GM21529 (cell line): ENCODE measurements around the gene ARMC8.
"Not testable (repeated sequence)": the region's sequence is repeated elsewhere in the genome, so short reads cannot be mapped to it uniquely, and the experiment has no call there.

Source experiments
- ATAC-seq: cut with Tn5 transposase; IDR thresholded peaks from one replicate; pipeline ENCODE4 v1.9.1; 2021; ENCODE audit not compliant: unreplicated experiment

Gene ARMC8

GRCh38 chr3:138187296-138188012 is at the start of gene ARMC8:
Gene ARMC8, plus strand, starts transcription at chr3:138187301. Its CDS starts 254 bp downstream, at chr3:138187555.
- peak; percentile 58 for ATAC-seq

- no peak for ATAC-seq
These were observed 49.2 kb upstream of the ARMC8 start for GRCh38 chr3:138137861-138138260.

DNA sequence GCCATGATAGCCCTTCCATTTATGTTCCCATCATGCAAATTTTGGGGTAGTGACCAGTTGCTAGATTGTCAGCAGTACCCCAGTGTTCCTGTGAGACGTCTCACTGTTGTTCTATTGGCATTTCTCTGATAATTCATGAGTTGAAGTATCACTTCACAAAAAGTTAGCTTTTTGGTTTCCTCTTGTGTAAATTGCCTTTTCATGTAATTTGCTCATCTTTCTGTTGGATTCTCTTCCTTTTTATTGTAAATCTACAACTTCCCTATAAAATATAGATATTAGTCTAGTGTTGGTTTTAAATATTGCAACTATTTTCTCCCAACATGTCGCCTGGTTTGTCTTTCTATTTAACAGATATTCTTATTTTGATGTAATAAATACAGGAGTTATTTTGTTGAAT is 47.4 kb upstream of the ARMC8 start:
- no peak for ATAC-seq

DNA sequence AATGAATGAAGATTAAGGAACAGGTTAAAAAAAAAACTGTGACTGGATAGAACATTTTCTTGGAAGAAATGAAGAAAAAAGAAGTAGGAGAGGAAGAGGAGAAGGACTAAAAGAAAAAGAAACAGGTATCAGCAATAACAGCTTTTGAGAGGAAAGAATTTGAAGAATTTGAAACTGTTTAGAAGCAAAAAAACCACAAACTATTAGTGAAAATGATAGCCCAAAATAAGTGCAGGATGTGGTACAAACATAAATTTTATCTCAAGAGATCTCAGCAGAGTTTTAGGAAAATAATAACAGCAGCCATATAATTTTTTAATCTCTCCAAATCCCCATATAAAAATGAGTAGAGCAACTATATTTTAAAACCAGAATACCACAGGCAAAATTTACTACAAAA is 46.2 kb upstream of the ARMC8 start:
- no peak for ATAC-seq

DNA sequence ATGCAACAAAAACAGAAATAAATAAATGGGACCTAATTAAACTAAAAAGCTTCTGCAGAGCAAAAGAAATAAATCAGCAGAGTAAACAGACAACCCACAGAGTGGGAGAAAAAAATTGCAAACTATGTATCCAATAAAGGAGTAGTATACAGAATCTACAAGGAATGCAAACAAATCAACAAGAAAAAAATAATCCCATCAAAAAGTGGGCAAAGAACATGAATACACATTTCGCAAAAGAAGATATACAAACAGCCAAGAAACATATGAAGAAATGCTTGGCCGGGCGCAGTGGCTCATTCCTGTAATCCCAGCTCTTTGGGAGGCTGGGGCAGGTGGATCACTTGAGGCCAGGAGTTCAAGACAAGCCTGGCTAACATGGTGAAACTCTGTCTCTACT is 44.9 kb upstream of the ARMC8 start:
- not testable (repeated sequence) for ATAC-seq

DNA sequence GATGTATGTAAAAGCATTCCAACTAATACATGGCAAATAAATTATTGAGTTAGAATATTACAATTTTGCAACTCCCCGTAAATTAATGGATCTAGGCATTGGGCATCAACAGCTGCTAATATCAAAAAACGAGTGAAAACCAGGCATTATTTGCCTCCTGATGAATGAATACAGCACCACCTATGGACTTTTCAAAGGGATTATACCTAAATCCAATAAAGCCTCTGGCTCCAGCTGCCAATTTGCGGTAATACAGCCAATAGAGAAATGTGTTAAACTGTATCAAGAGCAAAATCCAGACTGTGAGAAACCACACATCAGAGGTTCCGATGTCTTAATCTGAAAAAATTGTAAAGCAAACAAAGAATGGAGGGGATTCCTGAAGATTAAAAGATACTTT is 38.6 kb upstream of the ARMC8 start:
- no peak for ATAC-seq

- no peak for ATAC-seq
These were observed 32.6 kb upstream of the ARMC8 start for GRCh38 chr3:138154534-138154933.

DNA sequence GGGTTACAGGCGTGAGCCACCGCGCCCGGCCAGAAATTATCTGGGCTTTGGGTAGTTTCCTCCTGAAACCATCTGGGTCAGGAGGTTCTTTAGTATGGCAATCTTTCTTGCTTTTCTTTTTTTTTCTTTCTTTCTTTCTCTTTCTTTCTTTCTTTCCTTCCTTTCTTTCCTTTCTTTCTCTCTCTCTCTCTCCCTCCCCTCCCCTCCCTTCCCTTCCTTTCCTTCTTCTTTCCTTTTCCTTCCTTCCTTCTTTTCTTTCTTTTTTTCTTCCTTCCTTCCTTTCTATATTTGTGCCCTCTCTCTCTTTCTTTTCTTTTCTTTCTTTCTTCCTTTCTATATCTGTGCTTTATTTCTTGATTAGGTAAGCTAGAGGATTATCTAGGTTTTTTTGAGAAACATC is 29.4 kb upstream of the ARMC8 start:
- ATAC-seq: no peak

DNA sequence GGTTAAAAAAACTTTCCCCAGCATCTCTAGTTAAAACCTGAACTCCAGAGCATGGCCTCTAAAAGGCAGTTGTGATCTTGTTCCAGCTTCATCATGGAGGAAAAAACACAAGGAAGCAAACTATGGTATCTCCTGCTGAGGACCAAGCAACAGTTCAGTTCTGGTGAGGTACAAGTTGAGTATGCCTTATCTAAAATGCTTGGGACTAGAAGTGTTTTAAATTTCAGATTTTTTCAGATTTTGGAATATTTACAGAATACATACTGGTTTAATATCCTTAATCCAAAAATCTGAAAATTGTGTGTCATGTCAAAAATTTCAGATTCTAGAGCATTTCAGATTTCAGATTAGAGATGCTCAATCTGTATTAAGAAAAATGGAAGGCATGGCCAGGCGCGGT is 22.0 kb upstream of the ARMC8 start:
- ATAC-seq: no peak

DNA sequence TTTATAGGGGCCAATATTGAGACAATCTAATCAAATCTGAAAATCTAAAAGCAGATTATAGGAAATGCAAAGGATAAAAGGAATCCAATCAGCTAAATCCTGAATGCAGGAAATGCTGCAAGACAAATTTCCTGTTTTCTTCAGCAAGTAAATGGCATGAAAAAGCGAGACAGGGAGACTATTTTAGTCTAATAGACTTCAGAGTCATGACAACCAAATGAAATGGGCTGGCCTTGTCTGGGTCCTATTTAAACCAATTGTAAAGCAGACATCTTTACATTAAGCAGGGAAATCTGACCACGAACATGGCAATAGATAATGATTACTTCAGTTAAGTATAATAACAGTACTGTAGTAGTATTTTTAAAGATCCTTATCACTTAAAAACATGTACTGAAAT is 14.5 kb upstream of the ARMC8 start:
- ATAC-seq: no peak

- ATAC-seq: peak; percentile 3
These were observed 13.2 kb upstream of the ARMC8 start for GRCh38 chr3:138173769-138174420.

- ATAC-seq: peak; percentile 90
These were observed 12.5 kb upstream of the ARMC8 start, which contains the start of gene DBR1 for GRCh38 chr3:138174421-138175131. Gene DBR1, minus strand, starts transcription at chr3:138174921. Its CDS starts 126 bp downstream, at chr3:138174795.

- peak; percentile 74 for ATAC-seq
These were observed 6.6 kb upstream of the ARMC8 start for GRCh38 chr3:138180375-138181029.

GRCh38 chr3:138184994-138185393 is 2.1 kb upstream of the ARMC8 start:
- ATAC-seq: no peak

DNA sequence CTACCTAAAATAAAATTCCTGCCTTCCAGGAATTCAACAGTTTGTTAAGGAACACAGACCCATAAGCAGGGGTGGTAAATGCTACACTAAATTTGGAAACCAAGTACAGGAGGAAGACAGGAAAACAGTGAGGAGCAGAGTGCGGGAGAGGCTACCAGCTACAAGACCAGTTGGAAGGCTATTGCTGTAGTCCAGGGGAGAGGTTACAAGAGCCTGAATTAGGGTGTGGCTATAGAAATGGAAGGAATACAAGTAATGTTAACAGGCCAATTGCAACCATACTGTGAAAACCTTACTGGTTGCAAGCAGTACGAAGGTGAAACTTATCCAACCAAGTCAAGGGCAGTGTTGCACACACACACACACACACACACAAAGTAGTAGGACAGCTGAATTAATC is 880 bp upstream of the ARMC8 start:
- ATAC-seq: no peak

GRCh38 chr3:138186803-138187295 is 252 bp upstream of the ARMC8 start:
- peak; percentile 88 for ATAC-seq

DNA sequence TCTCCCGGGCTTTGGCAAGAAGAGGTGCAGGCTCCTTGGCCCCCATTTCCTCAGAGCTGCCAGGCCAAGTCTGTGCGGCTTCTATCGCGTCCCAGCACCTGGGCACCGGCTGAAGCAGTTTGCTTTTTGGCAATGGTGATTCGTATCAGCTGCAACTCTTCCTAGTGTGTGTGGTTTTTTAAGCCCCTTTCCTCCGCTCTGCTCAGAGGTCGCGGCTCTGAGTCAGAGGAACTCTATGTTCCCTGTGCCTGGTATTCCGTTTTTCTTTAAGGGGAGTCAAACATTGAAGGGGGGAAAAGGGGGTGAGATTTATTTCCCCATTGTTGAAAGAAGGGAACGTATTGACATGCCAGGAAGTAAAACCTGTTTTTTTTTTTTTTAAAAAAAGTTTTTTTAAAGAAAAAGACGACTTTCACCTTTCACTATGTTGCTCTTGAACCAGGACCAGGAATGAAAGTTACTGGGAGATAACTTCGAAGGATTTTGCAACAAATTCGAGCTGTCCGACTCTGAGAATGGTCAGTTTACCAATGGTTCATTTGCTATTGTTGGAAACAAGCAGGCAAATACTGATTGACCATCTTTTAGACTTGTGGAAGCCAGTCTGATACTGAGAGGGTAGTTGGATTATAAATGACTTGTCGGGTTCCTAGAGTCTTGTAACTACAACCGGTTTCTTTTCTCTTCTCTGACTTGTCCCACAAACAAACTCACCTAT is 1.1 kb downstream of the ARMC8 start:
- peak; percentile 0 for ATAC-seq

DNA sequence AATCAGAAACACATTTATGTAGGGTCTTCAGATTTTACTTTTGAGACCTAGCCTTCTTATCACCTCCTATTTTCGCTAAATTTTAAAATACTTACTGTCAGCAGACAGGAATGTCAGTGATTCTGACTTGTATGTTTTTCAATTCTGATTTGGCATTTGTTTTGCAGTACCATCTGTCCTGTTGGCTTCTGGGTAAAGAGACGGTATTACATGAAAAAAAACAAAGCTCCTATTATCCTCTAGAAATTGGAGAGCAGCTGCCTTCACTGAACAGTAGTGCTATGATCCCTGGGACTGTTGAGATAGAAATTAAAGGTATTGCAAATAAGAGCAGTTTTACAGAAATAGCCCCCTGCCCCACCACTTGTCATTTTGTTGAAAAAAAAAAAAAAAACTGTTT is 8.4 kb downstream of the ARMC8 start:
- no peak for ATAC-seq

- ATAC-seq: no peak
These were observed 8.9 kb downstream of the ARMC8 start for GRCh38 chr3:138196023-138196422.

- ATAC-seq: no peak
These were observed 10.0 kb downstream of the ARMC8 start for GRCh38 chr3:138197058-138197457.

GRCh38 chr3:138197524-138197923 is 10.4 kb downstream of the ARMC8 start:
- no peak for ATAC-seq
